K562 (cell line): ENCODE results near the gene SYT3.

ENCODE experiments used
- CBFB ChIP-seq: sonication (generic); formaldehyde crosslinking; IDR thresholded peaks from 2 replicates; pipeline ENCODE4 v1.4.0; 2020; ENCODE audit warnings: mild to moderate bottlenecking, missing genetic modification reagents
- ELF1 ChIP-seq: fragments of 200-800 bp; sonication (Bioruptor generic); IDR thresholded peaks from 2 replicates; pipeline ENCODE4 v1.6.1; 2016; ENCODE audit warnings: missing genetic modification characterization, missing compliant biosample characterization
- ETS2 ChIP-seq: IDR thresholded peaks from 2 replicates; pipeline ENCODE4 v1.6.1; 2016; ENCODE audit warnings: borderline replicate concordance, missing genetic modification characterization, mild to moderate bottlenecking, moderate library complexity, missing compliant biosample characterization; ENCODE audit not compliant: poor library complexity, severe bottlenecking
- MTA3 ChIP-seq: fragments of 450-650 bp; formaldehyde crosslinking; IDR thresholded peaks from 2 replicates; pipeline ENCODE4 v1.6.1; 2017; ENCODE audit warnings: mild to moderate bottlenecking, borderline replicate concordance
- MXI1 ChIP-seq: IDR thresholded peaks from 2 replicates; pipeline ENCODE4 v1.6.1; 2011; ENCODE audit warnings: low read depth, mild to moderate bottlenecking, improper control_type of control experiment, low read length
- NUFIP1 ChIP-seq: fragments of 450-650 bp; IDR thresholded peaks from 2 replicates; pipeline ENCODE4 v1.6.1; 2018; ENCODE audit not compliant: partially characterized antibody
- OTX1 ChIP-seq: fragments of 450-650 bp; formaldehyde crosslinking; IDR thresholded peaks from 2 replicates; pipeline ENCODE4 v1.4.0; 2022; ENCODE audit warnings: mild to moderate bottlenecking
- RBBP5 ChIP-seq: fragments of 200-600 bp; sonication (generic); IDR thresholded peaks from 2 replicates; pipeline ENCODE4 v1.6.1; 2012; ENCODE audit warnings: borderline replicate concordance, mild to moderate bottlenecking, low read length, control low read depth, inconsistent platforms; ENCODE audit not compliant: insufficient read depth, poor library complexity, severe bottlenecking
- SIX5 ChIP-seq, 2 experiments: IDR thresholded peaks; 2 replicates each; pipeline ENCODE4 v1.6.1; 2011; ENCODE audit warnings: low read length in 2 of 2, borderline replicate concordance in 1 of 2, low read depth in 1 of 2, mild to moderate bottlenecking in 1 of 2, moderate library complexity in 1 of 2; ENCODE audit not compliant: insufficient read depth in 1 of 2
- ZNF76 ChIP-seq: fragments of 250-450 bp; sonication (Bioruptor Pico); IDR thresholded peaks from 2 replicates; pipeline ENCODE4 v1.4.0; 2020; ENCODE audit warnings: mild to moderate bottlenecking, moderate library complexity, borderline replicate concordance
- ZNF785 ChIP-seq: fragments of 250-450 bp; sonication (Bioruptor Pico); IDR thresholded peaks from 2 replicates; pipeline ENCODE4 v1.4.0; 2020; ENCODE audit warnings: mild to moderate bottlenecking
- TF ChIP-seq, protein P1 (sequence below), 3 experiments: IDR thresholded peaks in 2 of 3; conservative IDR thresholded peaks in 1 of 3; 2 replicates each; pipeline ENCODE4 v1.5.1; 2011 to 2012; ENCODE audit warnings: low read length in 3 of 3, mild to moderate bottlenecking in 3 of 3, control low read depth in 2 of 3, improper control_type of control experiment in 1 of 3, inconsistent platforms in 1 of 3, low read depth in 1 of 3, mixed read lengths in 1 of 3, moderate library complexity in 1 of 3; ENCODE audit not compliant: insufficient read depth in 2 of 3
- TF ChIP-seq, protein P2 (sequence below): fragments of 250-450 bp; sonication (Bioruptor Pico); IDR thresholded peaks from 2 replicates; pipeline ENCODE4 v1.8.0; 2021; ENCODE audit warnings: borderline replicate concordance, mild to moderate bottlenecking, moderate library complexity; ENCODE audit not compliant: poor library complexity, severe bottlenecking

DNA sequence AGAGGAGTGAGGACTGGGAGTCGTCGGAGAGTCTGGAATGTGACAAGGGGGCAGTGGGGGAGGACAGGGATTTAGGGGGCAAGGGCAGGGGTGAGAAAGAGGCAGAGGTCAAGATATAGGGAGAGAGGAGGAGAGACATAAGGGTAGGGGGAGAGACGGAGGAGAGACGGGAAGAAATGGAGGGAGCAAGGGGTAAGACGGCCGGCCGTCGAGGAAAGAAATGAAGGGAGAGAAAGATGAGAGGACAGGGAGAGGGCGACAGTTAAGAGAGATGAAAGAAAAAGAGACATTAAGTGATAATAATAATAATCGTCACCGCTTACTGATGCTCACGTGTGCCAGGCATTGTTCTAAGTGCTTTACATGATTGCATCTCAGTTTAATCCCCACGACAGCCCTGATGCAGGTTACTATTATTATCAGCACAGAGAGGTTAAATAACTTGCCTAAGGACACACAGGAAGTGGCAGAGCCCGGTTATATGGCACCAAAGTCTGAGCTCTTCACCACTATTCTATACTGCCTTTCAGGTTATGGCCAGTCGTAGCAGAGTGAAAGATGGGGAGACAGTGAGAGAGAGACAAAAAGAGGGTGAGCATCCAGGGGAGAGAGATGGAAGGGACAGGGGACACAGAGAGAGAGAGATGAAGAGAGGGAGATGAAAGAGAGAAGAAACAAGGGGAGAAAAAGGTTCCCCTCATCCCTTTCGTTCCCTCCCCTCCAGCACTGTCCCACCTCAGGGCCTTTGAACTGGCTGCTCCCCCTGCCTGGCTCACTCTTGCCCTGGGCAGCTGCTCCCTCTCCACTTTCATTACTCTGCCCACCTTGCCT, 23.2 kb upstream of the SYT3 start:
- TF ChIP-seq OTX1 (CRISPR knock-in tag) (no peak), ZNF76 (no peak), NUFIP1 (no peak), MXI1 (no peak), ETS2 (tag) (no peak), SIX5 (IDR thresholded peaks at IDR 0.05; ENCODE audit: borderline replicate concordance in 1 of 2, insufficient read depth in 1 of 2, low read depth in 1 of 2, low read length in 2 of 2) (no peak), CBFB (no peak), ELF1 (tag) (no peak), ZNF785 (CRISPR knock-in tag) (no peak), MTA3 (no peak), RBBP5 (no peak)
- TF ChIP-seq, protein P1, sequence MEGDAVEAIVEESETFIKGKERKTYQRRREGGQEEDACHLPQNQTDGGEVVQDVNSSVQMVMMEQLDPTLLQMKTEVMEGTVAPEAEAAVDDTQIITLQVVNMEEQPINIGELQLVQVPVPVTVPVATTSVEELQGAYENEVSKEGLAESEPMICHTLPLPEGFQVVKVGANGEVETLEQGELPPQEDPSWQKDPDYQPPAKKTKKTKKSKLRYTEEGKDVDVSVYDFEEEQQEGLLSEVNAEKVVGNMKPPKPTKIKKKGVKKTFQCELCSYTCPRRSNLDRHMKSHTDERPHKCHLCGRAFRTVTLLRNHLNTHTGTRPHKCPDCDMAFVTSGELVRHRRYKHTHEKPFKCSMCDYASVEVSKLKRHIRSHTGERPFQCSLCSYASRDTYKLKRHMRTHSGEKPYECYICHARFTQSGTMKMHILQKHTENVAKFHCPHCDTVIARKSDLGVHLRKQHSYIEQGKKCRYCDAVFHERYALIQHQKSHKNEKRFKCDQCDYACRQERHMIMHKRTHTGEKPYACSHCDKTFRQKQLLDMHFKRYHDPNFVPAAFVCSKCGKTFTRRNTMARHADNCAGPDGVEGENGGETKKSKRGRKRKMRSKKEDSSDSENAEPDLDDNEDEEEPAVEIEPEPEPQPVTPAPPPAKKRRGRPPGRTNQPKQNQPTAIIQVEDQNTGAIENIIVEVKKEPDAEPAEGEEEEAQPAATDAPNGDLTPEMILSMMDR (IDR thresholded peaks at IDR 0.05 in 2 of 3, conservative IDR thresholded peaks at IDR 0.05 in 1 of 3; ENCODE audit: insufficient read depth in 2 of 3, low read depth in 1 of 3, low read length in 3 of 3): no peak
- TF ChIP-seq, protein P2, sequence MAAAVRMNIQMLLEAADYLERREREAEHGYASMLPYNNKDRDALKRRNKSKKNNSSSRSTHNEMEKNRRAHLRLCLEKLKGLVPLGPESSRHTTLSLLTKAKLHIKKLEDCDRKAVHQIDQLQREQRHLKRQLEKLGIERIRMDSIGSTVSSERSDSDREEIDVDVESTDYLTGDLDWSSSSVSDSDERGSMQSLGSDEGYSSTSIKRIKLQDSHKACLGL (CRISPR knock-in tag): no peak
